HepG2 (cell line): ENCODE data around the gene PPP6R2. TPM values are rescaled to one million over a fixed set of nuclear protein-coding genes. Genes with fewer than 3 reads are reported as not detected.

Experiments
- ASH2L ChIP-seq: fragments of 300-600, 200-600 bp; sonication (generic); IDR thresholded peaks from 2 replicates; pipeline ENCODE4 v1.7.0; 2017; ENCODE audit warnings: low read depth, mild to moderate bottlenecking, moderate library complexity, mixed read lengths, low read length; ENCODE audit not compliant: insufficient read length
- CREM ChIP-seq, 2 experiments: sonication (generic) in 1 of 2; formaldehyde crosslinking in 1 of 2; IDR thresholded peaks; 2 replicates each; pipeline versions ENCODE4 v1.4.0 to v1.6.1; 2016 to 2020; ENCODE audit warnings: antibody characterized with exemption in 1 of 2, mild to moderate bottlenecking in 1 of 2, missing genetic modification reagents in 1 of 2
- DNMT3B ChIP-seq: conservative IDR thresholded peaks from 2 replicates; pipeline ENCODE4 v1.6.1; 2016; ENCODE audit warnings: missing biosample characterization, control low read depth
- FLYWCH1 ChIP-seq: sonication (generic); formaldehyde crosslinking; IDR thresholded peaks from 2 replicates; pipeline ENCODE4 v1.8.1; 2023; ENCODE audit warnings: mild to moderate bottlenecking, missing genetic modification reagents
- FOXM1 ChIP-seq: sonication (generic); formaldehyde crosslinking; IDR thresholded peaks from 2 replicates; pipeline ENCODE4 v1.5.0; 2020; ENCODE audit warnings: missing genetic modification reagents
- KMT2A ChIP-seq: sonication (generic); formaldehyde crosslinking; IDR thresholded peaks from 2 replicates; pipeline ENCODE4 v1.4.0; 2020; ENCODE audit warnings: missing genetic modification reagents
- MATR3 ChIP-seq: sonication (generic); formaldehyde crosslinking; IDR thresholded peaks from 2 replicates; pipeline ENCODE4 v1.4.0; 2020; ENCODE audit warnings: missing genetic modification reagents
- POLR2A ChIP-seq, 2 experiments: IDR thresholded peaks; 2 replicates each; pipeline ENCODE4 v1.6.1; 2011; ENCODE audit warnings: low read depth in 2 of 2, low read length in 2 of 2, mild to moderate bottlenecking in 1 of 2, moderate library complexity in 1 of 2; ENCODE audit not compliant: insufficient read depth in 1 of 2
- RELA ChIP-seq: sonication (generic); formaldehyde crosslinking; IDR thresholded peaks from 2 replicates; pipeline ENCODE4 v1.4.0; 2020; ENCODE audit warnings: missing genetic modification reagents
- SRF ChIP-seq: IDR thresholded peaks from 2 replicates; pipeline ENCODE4 v1.6.1; 2011; ENCODE audit warnings: mild to moderate bottlenecking, low read depth, low read length, moderate library complexity
- STAG1 ChIP-seq: sonication (generic); formaldehyde crosslinking; IDR thresholded peaks from 2 replicates; pipeline ENCODE4 v1.4.0; 2020; ENCODE audit warnings: missing genetic modification reagents
- TIGD3 ChIP-seq: sonication (generic); formaldehyde crosslinking; IDR thresholded peaks from 2 replicates; pipeline ENCODE4 v1.5.1; 2020; ENCODE audit warnings: mild to moderate bottlenecking, missing genetic modification reagents, borderline replicate concordance
- ZFYVE20 ChIP-seq: sonication (generic); formaldehyde crosslinking; IDR thresholded peaks from 2 replicates; pipeline ENCODE4 v1.8.0; 2023; ENCODE audit warnings: low read depth, mild to moderate bottlenecking, moderate library complexity, missing genetic modification reagents, borderline replicate concordance
- ZNF230 ChIP-seq: sonication (generic); formaldehyde crosslinking; IDR thresholded peaks from 2 replicates; pipeline ENCODE4 v1.4.0; 2020; ENCODE audit warnings: mild to moderate bottlenecking, missing genetic modification reagents
- ZNF296 ChIP-seq: sonication (generic); formaldehyde crosslinking; conservative IDR thresholded peaks from 2 replicates; pipeline ENCODE4 v1.5.0; 2020; ENCODE audit warnings: mild to moderate bottlenecking, missing genetic modification reagents
- ZNF3 ChIP-seq: IDR thresholded peaks from 2 replicates; pipeline ENCODE4 v1.7.0; 2017; ENCODE audit warnings: inconsistent platforms
- ZNF788 ChIP-seq: sonication (generic); formaldehyde crosslinking; IDR thresholded peaks from 2 replicates; pipeline ENCODE4 v1.5.0; 2020; ENCODE audit warnings: mild to moderate bottlenecking, missing genetic modification reagents, borderline replicate concordance
- polyA plus RNA-seq, 8 experiments: library from polyadenylated mRNA; depleted of rRNA in 3 of 8; stranded (reverse) in 7 of 8; unstranded in 1 of 8; fragments of >200 nt; fragmentation: Illumina TruSeq in 4 of 8; extraction: Trizol in 4 of 8; gene quantifications; 2 replicates each; pipeline versions ENCODE4 v1.2.1 to v1.2.3, GENCODE V29; 2011 to 2016; ENCODE audit warnings: low read depth in 4 of 8, missing spikeins in 1 of 8, mixed read lengths in 1 of 8; ENCODE audit not compliant: insufficient read depth in 1 of 8
- total RNA-seq, 5 experiments: library from RNA; depleted of rRNA; stranded (reverse); fragments of >200 nt; fragmentation: Illumina TruSeq; extraction: Trizol; gene quantifications; 2 replicates each; pipeline ENCODE4 v1.2.3, GENCODE V29; 2016; ENCODE audit warnings: low read depth in 1 of 5
- TF ChIP-seq, protein P1 (sequence below): sonication (generic); formaldehyde crosslinking; IDR thresholded peaks from 2 replicates; pipeline ENCODE4 v1.4.0; 2020; ENCODE audit warnings: mild to moderate bottlenecking, missing genetic modification reagents
- TF ChIP-seq, protein P2 (sequence below): sonication (generic); formaldehyde crosslinking; IDR thresholded peaks from 2 replicates; pipeline ENCODE4 v1.9.0; 2021; ENCODE audit warnings: missing genetic modification reagents, borderline replicate concordance
- TF ChIP-seq, protein P3 (sequence below): sonication (generic); formaldehyde crosslinking; IDR thresholded peaks from 2 replicates; pipeline ENCODE4 v1.5.1; 2020; ENCODE audit warnings: missing genetic modification reagents, mild to moderate bottlenecking, borderline replicate concordance
- TF ChIP-seq, protein P4 (sequence below): sonication (generic); formaldehyde crosslinking; IDR thresholded peaks from 2 replicates; pipeline ENCODE4; 2020; ENCODE audit warnings: missing genetic modification reagents, mild to moderate bottlenecking, borderline replicate concordance

The PPP6R2 gene
- total and polyA plus RNA-seq, 2 of the 13 experiments (the other 11 are each of a cell fraction or from before 2014, with no cell fraction given): 55.0 to 102 TPM

- TF ChIP-seq, protein P1, sequence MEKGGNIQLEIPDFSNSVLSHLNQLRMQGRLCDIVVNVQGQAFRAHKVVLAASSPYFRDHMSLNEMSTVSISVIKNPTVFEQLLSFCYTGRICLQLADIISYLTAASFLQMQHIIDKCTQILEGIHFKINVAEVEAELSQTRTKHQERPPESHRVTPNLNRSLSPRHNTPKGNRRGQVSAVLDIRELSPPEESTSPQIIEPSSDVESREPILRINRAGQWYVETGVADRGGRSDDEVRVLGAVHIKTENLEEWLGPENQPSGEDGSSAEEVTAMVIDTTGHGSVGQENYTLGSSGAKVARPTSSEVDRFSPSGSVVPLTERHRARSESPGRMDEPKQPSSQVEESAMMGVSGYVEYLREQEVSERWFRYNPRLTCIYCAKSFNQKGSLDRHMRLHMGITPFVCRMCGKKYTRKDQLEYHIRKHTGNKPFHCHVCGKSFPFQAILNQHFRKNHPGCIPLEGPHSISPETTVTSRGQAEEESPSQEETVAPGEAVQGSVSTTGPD (CRISPR knock-in tag): no peak
- TF ChIP-seq SRF (no peak), ZNF3 (CRISPR knock-in tag) (no peak), POLR2A (IDR thresholded peaks at IDR 0.05; ENCODE audit: insufficient read depth in 1 of 2, low read depth in 2 of 2, low read length in 2 of 2) (no peak), ZFYVE20 (CRISPR knock-in tag) (no peak), ASH2L (peak; percentile 79), DNMT3B (CRISPR knock-in tag) (peak; percentile 88; the same call in 1 of the 2 replicates), KMT2A (CRISPR knock-in tag) (no peak; the same call in 1 of the 2 replicates), ZNF230 (CRISPR knock-in tag) (no peak), TIGD3 (no peak), RELA (CRISPR knock-in tag) (no peak), FLYWCH1 (CRISPR knock-in tag) (no peak), MATR3 (no peak), CREM (IDR thresholded peaks at IDR 0.05) (peak; percentile 89), CREM (CRISPR knock-in tag; IDR thresholded peaks at IDR 0.05) (no peak), ZNF296 (CRISPR knock-in tag) (no peak), ZNF788 (CRISPR knock-in tag) (peak; percentile 52; the same call in 1 of the 2 replicates), STAG1 (CRISPR knock-in tag) (peak; percentile 10; the same call in 1 of the 2 replicates), FOXM1 (CRISPR knock-in tag) (no peak)
- TF ChIP-seq, protein P2, sequence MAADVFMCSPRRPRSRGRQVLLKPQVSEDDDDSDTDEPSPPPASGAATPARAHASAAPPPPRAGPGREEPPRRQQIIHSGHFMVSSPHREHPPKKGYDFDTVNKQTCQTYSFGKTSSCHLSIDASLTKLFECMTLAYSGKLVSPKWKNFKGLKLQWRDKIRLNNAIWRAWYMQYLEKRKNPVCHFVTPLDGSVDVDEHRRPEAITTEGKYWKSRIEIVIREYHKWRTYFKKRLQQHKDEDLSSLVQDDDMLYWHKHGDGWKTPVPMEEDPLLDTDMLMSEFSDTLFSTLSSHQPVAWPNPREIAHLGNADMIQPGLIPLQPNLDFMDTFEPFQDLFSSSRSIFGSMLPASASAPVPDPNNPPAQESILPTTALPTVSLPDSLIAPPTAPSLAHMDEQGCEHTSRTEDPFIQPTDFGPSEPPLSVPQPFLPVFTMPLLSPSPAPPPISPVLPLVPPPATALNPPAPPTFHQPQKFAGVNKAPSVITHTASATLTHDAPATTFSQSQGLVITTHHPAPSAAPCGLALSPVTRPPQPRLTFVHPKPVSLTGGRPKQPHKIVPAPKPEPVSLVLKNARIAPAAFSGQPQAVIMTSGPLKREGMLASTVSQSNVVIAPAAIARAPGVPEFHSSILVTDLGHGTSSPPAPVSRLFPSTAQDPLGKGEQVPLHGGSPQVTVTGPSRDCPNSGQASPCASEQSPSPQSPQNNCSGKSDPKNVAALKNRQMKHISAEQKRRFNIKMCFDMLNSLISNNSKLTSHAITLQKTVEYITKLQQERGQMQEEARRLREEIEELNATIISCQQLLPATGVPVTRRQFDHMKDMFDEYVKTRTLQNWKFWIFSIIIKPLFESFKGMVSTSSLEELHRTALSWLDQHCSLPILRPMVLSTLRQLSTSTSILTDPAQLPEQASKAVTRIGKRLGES (CRISPR knock-in tag): no peak; the same call in 1 of the 2 replicates
- TF ChIP-seq, protein P3, sequence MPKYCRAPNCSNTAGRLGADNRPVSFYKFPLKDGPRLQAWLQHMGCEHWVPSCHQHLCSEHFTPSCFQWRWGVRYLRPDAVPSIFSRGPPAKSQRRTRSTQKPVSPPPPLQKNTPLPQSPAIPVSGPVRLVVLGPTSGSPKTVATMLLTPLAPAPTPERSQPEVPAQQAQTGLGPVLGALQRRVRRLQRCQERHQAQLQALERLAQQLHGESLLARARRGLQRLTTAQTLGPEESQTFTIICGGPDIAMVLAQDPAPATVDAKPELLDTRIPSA (CRISPR knock-in tag): no peak
- TF ChIP-seq, protein P4, sequence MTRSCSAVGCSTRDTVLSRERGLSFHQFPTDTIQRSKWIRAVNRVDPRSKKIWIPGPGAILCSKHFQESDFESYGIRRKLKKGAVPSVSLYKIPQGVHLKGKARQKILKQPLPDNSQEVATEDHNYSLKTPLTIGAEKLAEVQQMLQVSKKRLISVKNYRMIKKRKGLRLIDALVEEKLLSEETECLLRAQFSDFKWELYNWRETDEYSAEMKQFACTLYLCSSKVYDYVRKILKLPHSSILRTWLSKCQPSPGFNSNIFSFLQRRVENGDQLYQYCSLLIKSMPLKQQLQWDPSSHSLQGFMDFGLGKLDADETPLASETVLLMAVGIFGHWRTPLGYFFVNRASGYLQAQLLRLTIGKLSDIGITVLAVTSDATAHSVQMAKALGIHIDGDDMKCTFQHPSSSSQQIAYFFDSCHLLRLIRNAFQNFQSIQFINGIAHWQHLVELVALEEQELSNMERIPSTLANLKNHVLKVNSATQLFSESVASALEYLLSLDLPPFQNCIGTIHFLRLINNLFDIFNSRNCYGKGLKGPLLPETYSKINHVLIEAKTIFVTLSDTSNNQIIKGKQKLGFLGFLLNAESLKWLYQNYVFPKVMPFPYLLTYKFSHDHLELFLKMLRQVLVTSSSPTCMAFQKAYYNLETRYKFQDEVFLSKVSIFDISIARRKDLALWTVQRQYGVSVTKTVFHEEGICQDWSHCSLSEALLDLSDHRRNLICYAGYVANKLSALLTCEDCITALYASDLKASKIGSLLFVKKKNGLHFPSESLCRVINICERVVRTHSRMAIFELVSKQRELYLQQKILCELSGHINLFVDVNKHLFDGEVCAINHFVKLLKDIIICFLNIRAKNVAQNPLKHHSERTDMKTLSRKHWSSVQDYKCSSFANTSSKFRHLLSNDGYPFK (CRISPR knock-in tag): peak; percentile 22; the same call in 1 of the 2 replicates
Measured at GRCh38 chr22:50396751-50397370, 53.7 kb downstream of the PPP6R2 start (continued).
